HG02943 (cell line): Measurements from ENCODE around the gene IRGC.
"Not testable (repeated sequence)": the region's sequence is repeated elsewhere in the genome, so short reads cannot be mapped to it uniquely, and the experiment has no call there.

Source experiments
- ATAC-seq: cut with Tn5 transposase; IDR thresholded peaks from one replicate; pipeline ENCODE4 v1.9.1; 2021; ENCODE audit warnings: mild to moderate bottlenecking, low read depth, moderate library complexity; ENCODE audit not compliant: unreplicated experiment

Gene IRGC

GRCh38 chr19:43751466-43752220 is 35.8 kb downstream of the IRGC start:
- no peak for ATAC-seq

- no peak for ATAC-seq
Measured at GRCh38 chr19:43752287-43752875, 36.5 kb downstream of the IRGC start.

- ATAC-seq, result no peak
Measured at GRCh38 chr19:43754253-43754502, 38.3 kb downstream of the IRGC start.

- ATAC-seq, result peak; percentile 56
Measured at GRCh38 chr19:43754503-43755255, 38.8 kb downstream of the IRGC start, which contains the start of gene SMG9. SMG9 (minus strand) TSS chr19:43754962; CDS start chr19:43750741, 4,221 bp downstream.

GRCh38 chr19:43755256-43755801 is 39.5 kb downstream of the IRGC start:
- ATAC-seq, result no peak

GRCh38 chr19:43759515-43759914 is 43.6 kb downstream of the IRGC start:
- no peak for ATAC-seq

GRCh38 chr19:43760941-43761340 is 45.1 kb downstream of the IRGC start:
- no peak for ATAC-seq

GRCh38 chr19:43762814-43763213 is 46.9 kb downstream of the IRGC start:
- no peak for ATAC-seq

GRCh38 chr19:43763473-43763939 is 47.6 kb downstream of the IRGC start:
- ATAC-seq, result no peak

- ATAC-seq, result not testable (repeated sequence)
Measured at GRCh38 chr19:43764684-43765083, 48.8 kb downstream of the IRGC start.

GRCh38 chr19:43765109-43765876 is 49.4 kb downstream of the IRGC start:
- peak; percentile 77 for ATAC-seq

- no peak for ATAC-seq
Measured at GRCh38 chr19:43766755-43767043, 50.8 kb downstream of the IRGC start.

- no peak for ATAC-seq
Measured at GRCh38 chr19:43767316-43767715, 51.4 kb downstream of the IRGC start.

- ATAC-seq, result no peak
Measured at GRCh38 chr19:43767818-43768217, 51.9 kb downstream of the IRGC start.

GRCh38 chr19:43768273-43769050 is 52.6 kb downstream of the IRGC start:
- ATAC-seq, result no peak

GRCh38 chr19:43769256-43769655 is 53.4 kb downstream of the IRGC start:
- ATAC-seq, result no peak
